Measurements from ENCODE around the gene NUP98. TPM values are rescaled to one million over a fixed set of nuclear protein-coding genes. Genes with fewer than 3 reads are reported as not detected.
"Not testable (repeated sequence)": the region's sequence is repeated elsewhere in the genome, so short reads cannot be mapped to it uniquely, and the experiment has no call there.

Gene NUP98
- total RNA-seq, 1 experiment from 2014 or later: 59.7 TPM

DNA sequence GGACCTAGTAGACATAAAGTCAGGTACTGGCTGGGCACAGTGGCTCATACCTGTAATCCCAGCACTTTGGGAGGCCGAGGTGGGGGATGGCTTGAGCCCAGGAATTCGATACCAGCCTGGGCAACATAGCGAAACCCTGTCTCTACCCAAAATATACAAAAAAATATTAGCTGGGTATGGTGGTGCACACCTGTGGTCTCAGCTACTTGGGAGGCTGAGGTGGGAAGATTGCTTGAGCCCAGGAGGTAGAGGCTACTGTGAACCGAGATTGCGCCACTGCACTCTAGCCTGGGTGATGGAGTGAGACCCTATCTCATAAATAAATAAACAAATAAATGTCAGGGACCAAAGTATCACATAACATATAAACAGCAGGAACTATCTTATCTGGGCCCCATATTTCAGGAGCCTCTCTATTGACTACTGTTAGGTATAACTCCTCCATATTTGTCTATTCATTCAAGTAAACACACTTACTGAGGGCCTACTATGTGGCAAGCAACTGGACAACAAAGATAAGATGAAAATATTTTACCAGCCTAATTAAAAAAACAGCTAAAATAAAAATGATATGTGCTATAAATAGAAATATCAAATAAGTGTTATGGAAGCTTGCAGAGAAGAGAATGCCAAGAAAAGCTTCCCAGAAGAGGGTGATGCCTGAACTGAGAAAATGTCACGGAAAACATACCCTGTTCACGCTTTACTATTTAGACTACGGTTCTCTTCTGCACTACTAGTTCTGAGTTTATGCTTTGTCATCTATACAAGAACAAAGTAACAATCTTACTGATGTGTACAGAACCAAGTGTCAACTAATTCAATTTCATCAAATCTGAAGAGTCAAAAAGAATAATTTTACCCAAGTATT, 2.0 kb downstream of the NUP98 start:
- CTCF ChIA-PET: interaction anchor here (0.6 kb wide), 1 partner anchor 18 kb away, joined by 9 read pairs; no protein-coding TSS in a partner anchor
- Histone ChIP-seq H2AFZ (no peak overlapping the region), H3K4me3 (peak overlapping the region; percentile 86; the same call in 1 of the 2 replicates), H3K27me3 (ENCODE audit: insufficient read depth, low read depth) (no peaks in the 10 kb centered on the region), H3K9me3 (ENCODE audit: insufficient read depth, low read depth) (no peaks in the 10 kb centered on the region), H3F3A (ENCODE audit: insufficient read depth, low read depth) (peaks cover under 1% of the 10 kb centered on the region; the same call in 1 of the 2 replicates), H3K36me3 (ENCODE audit: low read depth) (peaks cover 6% of the 10 kb centered on the region; the same call in 1 of the 2 replicates), H3K9me2 (ENCODE audit: insufficient read depth) (no peaks in the 10 kb centered on the region), H4K20me1 (ENCODE audit: insufficient read depth) (peaks cover 31% of the 10 kb centered on the region), H3K27ac (no peak overlapping the region), H3K4me2 (peak overlapping the region; percentile 94), H3K4me1 (replicated peaks; ENCODE audit: insufficient read depth) (peaks cover 17% of the 10 kb centered on the region), H3K79me2 (ENCODE audit: low read depth) (peaks cover 69% of the 10 kb centered on the region)
- no peak for DNase-seq
- no TSS peak for BruUV-seq (replicated peaks)
- intact Hi-C loops (cut with micrococcal nuclease; ENCODE audit: unreplicated experiment): no loop called here
- TF ChIP-seq, protein P1, sequence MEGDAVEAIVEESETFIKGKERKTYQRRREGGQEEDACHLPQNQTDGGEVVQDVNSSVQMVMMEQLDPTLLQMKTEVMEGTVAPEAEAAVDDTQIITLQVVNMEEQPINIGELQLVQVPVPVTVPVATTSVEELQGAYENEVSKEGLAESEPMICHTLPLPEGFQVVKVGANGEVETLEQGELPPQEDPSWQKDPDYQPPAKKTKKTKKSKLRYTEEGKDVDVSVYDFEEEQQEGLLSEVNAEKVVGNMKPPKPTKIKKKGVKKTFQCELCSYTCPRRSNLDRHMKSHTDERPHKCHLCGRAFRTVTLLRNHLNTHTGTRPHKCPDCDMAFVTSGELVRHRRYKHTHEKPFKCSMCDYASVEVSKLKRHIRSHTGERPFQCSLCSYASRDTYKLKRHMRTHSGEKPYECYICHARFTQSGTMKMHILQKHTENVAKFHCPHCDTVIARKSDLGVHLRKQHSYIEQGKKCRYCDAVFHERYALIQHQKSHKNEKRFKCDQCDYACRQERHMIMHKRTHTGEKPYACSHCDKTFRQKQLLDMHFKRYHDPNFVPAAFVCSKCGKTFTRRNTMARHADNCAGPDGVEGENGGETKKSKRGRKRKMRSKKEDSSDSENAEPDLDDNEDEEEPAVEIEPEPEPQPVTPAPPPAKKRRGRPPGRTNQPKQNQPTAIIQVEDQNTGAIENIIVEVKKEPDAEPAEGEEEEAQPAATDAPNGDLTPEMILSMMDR (conservative IDR thresholded peaks at IDR 0.05): no peak
- no peak for TF ChIP-seq EZH2 (IDR thresholded peaks at IDR 0.05; ENCODE audit: low read depth)
- POLR2A ChIA-PET (ENCODE audit: unreplicated experiment): interaction anchor here (0.6 kb wide), 2 partner anchors 25 to 211 kb away, joined by 5 to 9 read pairs; no protein-coding TSS in a partner anchor

DNA sequence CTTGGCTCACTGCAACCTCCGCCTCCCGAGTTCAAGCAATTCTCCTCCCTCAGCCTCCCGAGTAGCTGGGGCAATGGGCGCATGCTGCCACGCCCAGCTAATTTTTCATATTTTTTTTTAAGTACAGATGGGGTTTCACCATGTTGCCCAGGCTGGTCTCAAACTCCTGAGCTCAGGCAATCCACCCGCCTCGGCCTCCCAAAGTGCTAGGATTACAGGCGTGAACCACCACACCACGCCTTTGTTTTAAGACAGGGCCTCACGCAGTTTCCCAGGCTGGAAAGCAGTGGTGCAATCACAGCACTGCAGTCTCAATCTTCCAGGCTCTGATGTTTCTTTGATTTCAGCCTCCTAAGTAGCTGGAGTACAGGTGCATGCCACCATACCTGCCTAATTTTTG, 3.0 kb downstream of the NUP98 start:
- Histone ChIP-seq H4K20me1 (ENCODE audit: insufficient read depth) (peaks cover 38% of the 10 kb centered on the region), H3K79me2 (ENCODE audit: low read depth) (peaks cover 78% of the 10 kb centered on the region), H3K4me1 (replicated peaks; ENCODE audit: insufficient read depth) (peaks cover 17% of the 10 kb centered on the region)
- H3K27me3 ChIP-seq (ENCODE audit: insufficient read depth, low read depth); POLR2A ChIA-PET (ENCODE audit: unreplicated experiment); H3K4me3 ChIP-seq; H3K36me3 ChIP-seq (ENCODE audit: low read depth); CTCF ChIA-PET; H3K4me2 ChIP-seq; H2AFZ ChIP-seq; BruUV-seq (replicated peaks); intact Hi-C loops (cut with micrococcal nuclease; ENCODE audit: unreplicated experiment); H3K9me3 ChIP-seq (ENCODE audit: insufficient read depth, low read depth); H3K9me2 ChIP-seq (ENCODE audit: insufficient read depth); H3K27ac ChIP-seq; DNase-seq; H3F3A ChIP-seq (ENCODE audit: insufficient read depth, low read depth): not testable (repeated sequence)

DNA sequence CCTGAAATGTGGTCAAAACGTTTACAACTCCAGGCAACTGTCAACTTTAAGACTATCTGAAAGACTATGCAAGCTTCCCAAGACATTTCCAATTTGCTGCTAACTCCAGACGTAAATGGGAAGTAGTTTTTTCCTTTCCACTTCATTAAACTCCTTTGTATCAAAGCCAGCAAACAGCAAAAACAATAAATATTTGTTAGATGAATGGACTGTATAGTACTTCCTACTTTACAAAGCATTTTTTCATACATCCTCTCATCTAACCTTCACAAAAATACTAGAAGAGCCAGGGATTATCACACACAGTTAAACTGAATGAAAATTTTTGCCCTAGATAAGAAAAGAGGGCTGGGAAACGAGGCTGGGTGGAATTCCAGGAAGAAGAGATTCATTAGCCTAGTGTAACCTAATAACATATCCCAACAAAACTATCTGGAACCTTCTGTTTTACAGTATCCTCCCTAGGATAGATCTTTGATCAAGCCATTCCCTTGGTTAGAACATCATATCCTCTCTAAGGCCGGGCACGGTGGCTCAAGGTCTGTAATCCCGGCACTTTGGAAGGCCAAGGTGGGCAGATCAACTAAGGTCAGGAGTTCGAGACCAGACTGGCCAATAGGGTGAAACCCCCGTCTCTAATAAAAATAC, 10.4 kb downstream of the NUP98 start:
- Histone ChIP-seq H3K27ac (no peak overlapping the region), H3K4me3 (no peak overlapping the region), H3K4me2 (no peak overlapping the region), H3K79me2 (ENCODE audit: low read depth) (peaks cover 97% of the 10 kb centered on the region), H3K4me1 (replicated peaks; ENCODE audit: insufficient read depth) (no peaks in the 10 kb centered on the region), H2AFZ (no peak overlapping the region), H3K27me3 (ENCODE audit: insufficient read depth, low read depth) (no peaks in the 10 kb centered on the region), H3F3A (ENCODE audit: insufficient read depth, low read depth) (peaks cover 7% of the 10 kb centered on the region; the same call in 1 of the 2 replicates), H3K9me3 (ENCODE audit: insufficient read depth, low read depth) (no peaks in the 10 kb centered on the region), H4K20me1 (ENCODE audit: insufficient read depth) (peaks cover 46% of the 10 kb centered on the region), H3K9me2 (ENCODE audit: insufficient read depth) (no peaks in the 10 kb centered on the region), H3K36me3 (ENCODE audit: low read depth) (no peaks in the 10 kb centered on the region)
- no TSS peak for BruUV-seq (replicated peaks)
- intact Hi-C loops (cut with micrococcal nuclease; ENCODE audit: unreplicated experiment): no loop called here
- ChIA-PET POLR2A (ENCODE audit: unreplicated experiment) (no interaction called here), CTCF (no interaction called here)
- TF ChIP-seq EZH2 (IDR thresholded peaks at IDR 0.05; ENCODE audit: low read depth): no peak
- TF ChIP-seq, protein P1 (conservative IDR thresholded peaks at IDR 0.05): no peak
- DNase-seq: no peak
